B cell (primary cell): ENCODE data around the gene APCDD1L.

Source experiments
- EZH2 ChIP-seq: IDR thresholded peaks from 2 replicates; pipeline ENCODE4 v1.6.1; 2012; ENCODE audit warnings: borderline replicate concordance, low read depth, mild to moderate bottlenecking, moderate library complexity, low read length; ENCODE audit not compliant: insufficient read depth, poor library complexity, severe bottlenecking
- TF ChIP-seq, protein P1 (sequence below): fragments of 200-600 bp; IDR thresholded peaks from one replicate; pipeline ENCODE4 v1.8.0; 2022; ENCODE audit warnings: antibody characterized with exemption, mild to moderate bottlenecking

DNA sequence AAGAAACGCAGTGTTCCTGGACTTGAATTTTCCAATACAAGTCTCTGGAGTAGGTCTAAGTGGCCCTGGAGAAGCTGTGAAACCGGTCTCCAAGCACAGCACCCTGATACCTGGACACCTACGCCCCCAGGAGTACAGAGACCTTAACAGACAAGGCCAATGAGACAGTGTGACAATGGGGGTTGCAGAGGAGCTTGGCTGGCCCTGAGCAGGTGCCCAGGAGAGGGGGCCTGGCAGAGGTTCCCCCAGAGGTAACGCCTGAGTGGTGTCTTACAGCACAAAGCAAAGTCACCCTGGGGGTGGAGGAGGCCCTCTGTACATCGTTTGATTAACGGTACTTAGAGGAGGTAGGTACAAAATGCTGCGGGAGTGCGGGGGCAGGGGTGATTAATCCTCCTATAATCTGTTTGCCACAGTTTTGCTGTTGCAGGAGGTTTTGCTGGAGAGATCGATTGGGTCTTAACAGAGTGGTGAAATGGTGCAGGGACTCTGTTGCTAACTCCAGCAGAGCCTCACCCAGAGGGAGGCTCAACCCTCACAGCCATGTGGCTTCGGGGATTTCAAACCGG, 37.3 kb upstream of the APCDD1L start:
- TF ChIP-seq, protein P1, sequence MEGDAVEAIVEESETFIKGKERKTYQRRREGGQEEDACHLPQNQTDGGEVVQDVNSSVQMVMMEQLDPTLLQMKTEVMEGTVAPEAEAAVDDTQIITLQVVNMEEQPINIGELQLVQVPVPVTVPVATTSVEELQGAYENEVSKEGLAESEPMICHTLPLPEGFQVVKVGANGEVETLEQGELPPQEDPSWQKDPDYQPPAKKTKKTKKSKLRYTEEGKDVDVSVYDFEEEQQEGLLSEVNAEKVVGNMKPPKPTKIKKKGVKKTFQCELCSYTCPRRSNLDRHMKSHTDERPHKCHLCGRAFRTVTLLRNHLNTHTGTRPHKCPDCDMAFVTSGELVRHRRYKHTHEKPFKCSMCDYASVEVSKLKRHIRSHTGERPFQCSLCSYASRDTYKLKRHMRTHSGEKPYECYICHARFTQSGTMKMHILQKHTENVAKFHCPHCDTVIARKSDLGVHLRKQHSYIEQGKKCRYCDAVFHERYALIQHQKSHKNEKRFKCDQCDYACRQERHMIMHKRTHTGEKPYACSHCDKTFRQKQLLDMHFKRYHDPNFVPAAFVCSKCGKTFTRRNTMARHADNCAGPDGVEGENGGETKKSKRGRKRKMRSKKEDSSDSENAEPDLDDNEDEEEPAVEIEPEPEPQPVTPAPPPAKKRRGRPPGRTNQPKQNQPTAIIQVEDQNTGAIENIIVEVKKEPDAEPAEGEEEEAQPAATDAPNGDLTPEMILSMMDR = no peak
- no peak for TF ChIP-seq EZH2
